HL-60 (cell line): ENCODE data around the gene IGFLR1.

Source experiments
- DNase-seq, 2 experiments: peaks; one replicate each; pipeline ENCODE4 v3.0.0-alpha.2; 2010 to 2020; ENCODE audit warnings: low read depth in 1 of 2, low spot score in 1 of 2
- H3K27ac ChIP-seq: fragments of 250-450 bp; sonication (Bioruptor Pico); replicated peaks from 2 replicates; pipeline ENCODE4 v1.5.1; 2020; ENCODE audit warnings: mild to moderate bottlenecking, moderate library complexity
- H3K27me3 ChIP-seq: fragments of 250-450 bp; sonication (Bioruptor Pico); 2 replicates; pipeline ENCODE4 v1.5.1; 2021; ENCODE audit warnings: mild to moderate bottlenecking, moderate library complexity; ENCODE audit not compliant: insufficient read depth, poor library complexity, severe bottlenecking
- H3K4me3 ChIP-seq: replicated peaks from 2 replicates; pipeline ENCODE4 v1.5.1; 2011; ENCODE audit warnings: mild to moderate bottlenecking, control low read depth, low read length; ENCODE audit not compliant: insufficient read depth
- CTCF ChIP-seq: IDR thresholded peaks from one replicate; pipeline ENCODE4 v1.5.1; 2011; ENCODE audit warnings: low read length, control low read depth, inconsistent platforms; ENCODE audit not compliant: insufficient read depth
- GABPA ChIP-seq: IDR thresholded peaks from 2 replicates; pipeline ENCODE4 v1.6.1; 2012; ENCODE audit warnings: low read depth
- POLR2AphosphoS5 ChIP-seq: IDR thresholded peaks from 2 replicates; pipeline ENCODE4 v1.6.1; 2012; ENCODE audit warnings: low read depth
- REST ChIP-seq: IDR thresholded peaks from 2 replicates; pipeline ENCODE4 v1.6.1; 2012; ENCODE audit warnings: low read depth; ENCODE audit not compliant: insufficient replicate concordance
- SPI1 ChIP-seq: IDR thresholded peaks from 2 replicates; pipeline ENCODE4 v1.6.1; 2012; ENCODE audit warnings: low read depth, mild to moderate bottlenecking, borderline replicate concordance

The IGFLR1 gene

GRCh38 chr19:35720648-35721047, 21.6 kb downstream of the IGFLR1 start:
- no peak for DNase-seq
- no peak overlapping the region for H3K4me3 ChIP-seq
- no peak overlapping the region for H3K27ac ChIP-seq
- H3K27me3 ChIP-seq: no peaks in the 10 kb centered on the region
- TF ChIP-seq SPI1 (no peak), REST (no peak)

- H3K4me3 ChIP-seq: no peak overlapping the region
- no peak for TF ChIP-seq GABPA
- TF ChIP-seq SPI1: no peak
- TF ChIP-seq CTCF: no peak
- no peak for TF ChIP-seq POLR2AphosphoS5
- no peak for TF ChIP-seq REST
- no peak overlapping the region for H3K27ac ChIP-seq
- no peaks in the 10 kb centered on the region for H3K27me3 ChIP-seq
- DNase-seq: no peak
Observed at GRCh38 chr19:35720163-35720524, 22.1 kb downstream of the IGFLR1 start.

- DNase-seq: no peak
- H3K27ac ChIP-seq: no peak overlapping the region
- no peaks in the 10 kb centered on the region for H3K27me3 ChIP-seq
- TF ChIP-seq POLR2AphosphoS5 (no peak), CTCF (no peak)
- H3K4me3 ChIP-seq: no peak overlapping the region
Observed at GRCh38 chr19:35719402-35720162, 22.7 kb downstream of the IGFLR1 start.

GRCh38 chr19:35718345-35719041, 23.8 kb downstream of the IGFLR1 start:
- Histone ChIP-seq H3K27ac (peak overlapping the region; percentile 69), H3K27me3 (no peaks in the 10 kb centered on the region), H3K4me3 (peak overlapping the region; percentile 93)
- DNase-seq: peak in 1 of 2 experiments; percentile 35
- peak; percentile 35; the same call in 1 of the 2 replicates for TF ChIP-seq POLR2AphosphoS5
- TF ChIP-seq SPI1: no peak
